ENCODE results near the gene SORCS2.

Gene SORCS2

GRCh38 chr4:7295197-7295910 lies 103.0 kb downstream of the SORCS2 start:
- DNase-seq: no peak

- no peak for DNase-seq
Measured at GRCh38 chr4:7295911-7296660, 103.7 kb downstream of the SORCS2 start.

- no peak for DNase-seq
Measured at GRCh38 chr4:7296661-7297335, 104.5 kb downstream of the SORCS2 start.

GRCh38 chr4:7297374-7297773 lies 105.0 kb downstream of the SORCS2 start:
- DNase-seq: no peak

- DNase-seq: no peak
Measured at GRCh38 chr4:7297881-7298280, 105.5 kb downstream of the SORCS2 start.

- no peak for DNase-seq
Measured at GRCh38 chr4:7298619-7299009, 106.3 kb downstream of the SORCS2 start.

- DNase-seq: no peak
Measured at GRCh38 chr4:7299010-7299907, 106.9 kb downstream of the SORCS2 start.

- DNase-seq: no peak
Measured at GRCh38 chr4:7299908-7300710, 107.8 kb downstream of the SORCS2 start.

- no peak for DNase-seq
Measured at GRCh38 chr4:7300711-7301095, 108.4 kb downstream of the SORCS2 start.

- DNase-seq: no peak
Measured at GRCh38 chr4:7301126-7301785, 108.9 kb downstream of the SORCS2 start.

- DNase-seq: no peak
Measured at GRCh38 chr4:7301846-7302630, 109.7 kb downstream of the SORCS2 start.

- no peak for DNase-seq
Measured at GRCh38 chr4:7302781-7303404, 110.6 kb downstream of the SORCS2 start.

- DNase-seq: no peak
Measured at GRCh38 chr4:7303561-7303960, 111.2 kb downstream of the SORCS2 start.

GRCh38 chr4:7304436-7304835 lies 112.1 kb downstream of the SORCS2 start:
- no peak for DNase-seq

- DNase-seq: no peak
Measured at GRCh38 chr4:7306021-7306965, 114.0 kb downstream of the SORCS2 start.

GRCh38 chr4:7306986-7307385 lies 114.6 kb downstream of the SORCS2 start:
- no peak for DNase-seq

- DNase-seq: no peak
Measured at GRCh38 chr4:7307394-7308099, 115.2 kb downstream of the SORCS2 start.

- DNase-seq: no peak
Measured at GRCh38 chr4:7309181-7309580, 116.8 kb downstream of the SORCS2 start.

Measured in activated CD4-positive, alpha-beta T cell treated with anti-CD3 and anti-CD28 coated beads for 4 hours (primary cell).